Measurements from ENCODE around the gene RHOV.

Gene RHOV

GRCh38 chr15:40845036-40845435 lies 29.0 kb downstream of the RHOV start:
- no peak for DNase-seq (ENCODE audit: low spot score)

DNA sequence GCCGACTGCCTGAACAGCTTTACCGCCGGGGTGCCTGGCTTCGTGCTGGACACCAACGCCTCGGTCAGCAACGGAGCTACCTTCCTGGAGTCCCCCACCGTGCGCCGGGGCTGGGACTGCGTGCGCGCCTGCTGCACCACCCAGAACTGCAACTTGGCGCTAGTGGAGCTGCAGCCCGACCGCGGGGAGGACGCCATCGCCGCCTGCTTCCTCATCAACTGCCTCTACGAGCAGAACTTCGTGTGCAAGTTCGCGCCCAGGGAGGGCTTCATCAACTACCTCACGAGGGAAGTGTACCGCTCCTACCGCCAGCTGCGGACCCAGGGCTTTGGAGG lies 29.4 kb downstream of the RHOV start:
- DNase-seq (ENCODE audit: low spot score) = peak; percentile 40

- DNase-seq (ENCODE audit: low spot score) = no peak
These were observed 29.9 kb downstream of the RHOV start, which contains the start of gene SPINT1 for GRCh38 chr15:40843885-40844695. Gene SPINT1, plus strand, starts transcription at chr15:40844048. Its CDS starts 507 bp downstream, at chr15:40844555.

DNA sequence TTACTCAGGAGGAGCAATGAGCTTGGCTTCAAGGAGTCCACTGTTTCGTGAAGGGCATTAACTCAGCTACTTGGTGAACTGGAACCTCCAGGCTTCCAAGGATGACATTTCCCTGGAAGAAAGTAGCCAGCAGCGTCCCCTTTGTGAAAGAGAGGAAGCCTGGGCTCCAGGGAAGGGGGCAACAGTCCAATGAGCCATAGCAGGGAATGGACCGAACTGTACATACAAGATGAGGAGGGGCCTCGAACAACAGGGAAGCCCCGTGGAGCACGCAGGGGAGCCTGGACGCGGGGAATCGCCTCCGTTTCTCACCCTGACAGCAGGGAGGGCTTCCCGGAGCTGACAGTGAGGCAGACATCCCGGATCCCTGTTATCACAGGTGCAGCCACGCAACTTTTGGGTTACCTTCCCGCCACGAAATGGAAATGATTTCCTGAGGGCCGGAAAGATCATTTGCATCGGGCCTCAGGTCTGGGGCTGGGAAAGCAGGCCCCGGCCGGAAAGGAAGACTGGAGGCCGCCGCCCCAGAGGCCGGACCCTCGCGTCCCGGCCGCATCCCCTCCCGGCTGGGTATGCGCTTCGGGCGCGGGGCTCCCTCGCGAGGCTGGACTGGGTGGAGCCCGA lies 30.7 kb downstream of the RHOV start:
- no peak for DNase-seq (ENCODE audit: low spot score)

DNA sequence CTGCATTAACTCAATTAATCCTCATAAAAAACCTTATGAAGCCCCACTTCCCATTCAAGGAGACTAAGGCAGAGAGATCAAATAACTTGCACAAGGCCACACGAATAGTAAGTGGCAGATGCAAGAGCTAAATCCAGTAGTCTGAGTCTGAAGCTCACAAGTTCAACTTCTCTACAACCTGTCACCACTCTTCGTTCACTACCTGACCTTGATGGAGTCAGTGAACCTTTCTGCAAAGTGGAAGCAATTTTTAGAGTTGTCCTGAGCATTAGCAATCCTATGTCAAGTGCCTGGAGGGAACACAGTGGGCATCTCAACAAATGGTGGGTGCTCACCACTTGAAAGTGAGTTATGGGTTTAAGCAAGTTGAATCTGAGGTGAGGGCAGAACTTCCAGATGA lies 32.3 kb downstream of the RHOV start:
- no peak for DNase-seq (ENCODE audit: low spot score)

DNA sequence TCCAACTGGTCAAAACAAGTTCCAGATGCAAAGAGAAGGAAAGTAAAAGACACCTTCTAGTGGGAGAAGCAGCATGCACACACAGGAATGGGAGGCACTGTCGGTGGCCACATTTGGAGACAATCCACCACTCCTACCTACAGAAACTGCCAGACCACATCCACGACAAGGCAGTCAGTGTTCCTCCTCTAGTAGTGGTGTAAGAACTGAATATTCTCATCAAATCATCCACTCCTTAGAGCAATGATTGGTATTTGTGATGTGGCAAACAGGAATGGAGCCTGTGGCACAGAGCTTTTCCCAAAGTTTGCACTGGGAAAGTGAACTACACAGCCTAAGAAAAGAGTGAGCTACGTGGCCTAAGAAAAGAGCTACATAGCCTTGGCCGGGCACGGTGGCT lies 35.3 kb downstream of the RHOV start:
- DNase-seq (ENCODE audit: low spot score) = no peak

GRCh38 chr15:40836020-40836419 lies 38.0 kb downstream of the RHOV start:
- no peak for DNase-seq (ENCODE audit: low spot score)

DNA sequence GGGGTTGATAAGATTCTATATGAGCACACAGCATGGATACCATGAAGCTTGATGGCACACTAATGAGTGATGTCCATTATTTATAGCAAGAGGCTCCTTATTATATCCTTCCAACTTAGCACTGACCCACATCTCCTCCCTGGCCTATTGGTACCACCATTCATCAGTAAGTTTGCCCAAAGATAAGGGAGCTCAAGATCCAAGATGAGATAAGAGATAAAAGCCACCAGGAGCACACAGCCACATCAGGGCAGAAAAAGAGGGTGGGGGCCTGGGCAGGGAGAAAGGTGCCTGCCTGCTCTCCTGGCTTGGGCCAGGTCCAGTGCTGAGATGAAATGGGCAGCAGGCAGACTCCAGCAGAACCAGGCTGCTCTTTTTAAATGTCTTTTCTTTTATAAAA lies 41.1 kb downstream of the RHOV start:
- DNase-seq (ENCODE audit: low spot score) = peak; percentile 1

GRCh38 chr15:40831861-40832260 lies 42.2 kb downstream of the RHOV start:
- no peak for DNase-seq (ENCODE audit: low spot score)

DNA sequence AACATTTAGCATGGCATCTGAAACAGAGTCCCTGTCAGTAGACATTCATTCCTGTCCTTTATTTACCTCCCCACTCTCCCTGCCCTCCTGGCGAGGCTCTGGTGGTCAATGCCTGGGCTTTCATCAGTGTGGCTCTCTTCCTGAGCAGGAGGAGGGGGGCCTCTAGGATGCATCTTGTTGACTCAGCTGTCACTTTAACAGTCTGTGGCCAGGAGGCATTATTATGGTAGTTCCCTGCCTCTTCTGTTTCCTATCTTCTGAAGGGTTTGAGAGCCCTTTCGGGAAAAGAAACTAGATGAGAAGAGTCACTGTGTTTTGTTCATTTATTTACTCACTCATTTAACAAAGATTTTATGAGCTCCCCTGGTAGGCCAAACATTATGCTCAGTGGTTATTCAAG lies 43.1 kb downstream of the RHOV start:
- no peak for DNase-seq (ENCODE audit: low spot score)

GRCh38 chr15:40829115-40829514 lies 44.9 kb downstream of the RHOV start:
- DNase-seq (ENCODE audit: low spot score) = no peak

DNA sequence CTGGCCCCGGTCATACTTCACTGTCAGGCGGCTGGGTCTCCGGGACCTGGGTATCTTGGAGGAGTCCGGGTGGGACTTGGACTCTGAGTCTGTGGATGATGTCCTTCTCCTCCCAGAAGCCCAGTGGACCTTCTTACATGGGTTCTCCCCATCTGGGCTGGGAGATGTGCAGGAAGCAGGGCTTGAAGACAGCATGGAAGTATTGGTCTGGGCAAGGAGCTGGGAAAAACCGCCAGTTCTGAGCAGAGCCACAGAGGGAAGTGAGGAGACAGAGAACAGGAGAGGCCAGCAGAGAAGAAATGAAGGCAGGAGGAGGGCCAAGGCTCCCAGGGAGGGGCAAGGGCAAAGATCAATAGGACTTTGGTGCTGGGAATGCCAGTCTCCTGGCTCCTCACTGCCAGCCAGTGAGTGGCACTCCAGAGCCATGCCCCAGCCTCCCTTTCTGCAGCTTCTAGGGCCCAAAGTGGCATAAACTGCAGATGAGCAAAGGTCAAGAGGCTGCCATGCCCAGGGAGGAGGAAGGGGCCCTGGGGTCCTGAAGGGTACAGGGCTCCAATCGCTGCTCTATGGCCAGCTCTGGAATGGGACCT lies 45.5 kb downstream of the RHOV start, which contains the start of gene PPP1R14D:
Gene PPP1R14D, minus strand, starts transcription at position 262 of the 590 bp plus-strand sequence. Its CDS starts 67 bp downstream, at position 195.
- peak; percentile 1 for DNase-seq (ENCODE audit: low spot score)

- DNase-seq (ENCODE audit: low spot score) = no peak
These were observed 47.5 kb downstream of the RHOV start for GRCh38 chr15:40826423-40827075.

GRCh38 chr15:40825661-40826422 lies 48.2 kb downstream of the RHOV start:
- peak; percentile 28 for DNase-seq (ENCODE audit: low spot score)

- no peak for DNase-seq (ENCODE audit: low spot score)
These were observed 50.3 kb downstream of the RHOV start for GRCh38 chr15:40823572-40824343.

Data from AG08396 (cell line).